H1 (cell line): ENCODE measurements around the gene TUBGCP5. TPM values are rescaled to one million over a fixed set of nuclear protein-coding genes. Genes with fewer than 3 reads are reported as not detected.

Experiments
- CTCF ChIA-PET: fragments of 300-600 bp; sonication (Branson Sonifier 250); formaldehyde crosslinking; loops from one replicate; lab custom pipeline; 2021; ENCODE audit not compliant: partially characterized antibody; lab: Charles Lee
- POLR2A ChIA-PET: fragments of 300-600 bp; sonication (Branson Sonifier 250); formaldehyde crosslinking; loops from one replicate; lab custom pipeline; 2021; ENCODE audit warnings: inconsistent platforms; ENCODE audit not compliant: partially characterized antibody; lab: Charles Lee
- DNase-seq, 2 experiments: peaks; one replicate each; pipeline versions ENCODE4 v3.0.0 to v3.0.0-alpha.2; 2010 to 2022; ENCODE audit warnings: low spot score in 2 of 2, low read depth in 1 of 2, mixed read lengths in 1 of 2
- FAIRE-seq: peaks from 2 replicates; lab custom pipeline; 2011; peaks lifted over from hg19 to GRCh38; lab: Jason Lieb, UNC
- H2AFZ ChIP-seq: 2 replicates; pipeline ENCODE4 v1.8.1; 2012; ENCODE audit warnings: low read length, inconsistent platforms
- H2AK5ac ChIP-seq: 2 replicates; pipeline ENCODE4 v1.6.1; 2013; ENCODE audit warnings: low read depth, low read length
- H2BK120ac ChIP-seq: replicated peaks from 2 replicates; pipeline ENCODE3; 2013; ENCODE audit warnings: low read depth, low read length, inconsistent platforms
- H2BK12ac ChIP-seq: 2 replicates; pipeline ENCODE4 v1.6.1; 2013; ENCODE audit warnings: low read depth, low read length
- H2BK15ac ChIP-seq: 2 replicates; pipeline ENCODE4 v1.6.1; 2013; ENCODE audit warnings: low read length
- H2BK20ac ChIP-seq: 2 replicates; pipeline ENCODE4 v1.6.1; 2013; ENCODE audit warnings: low read length
- H2BK5ac ChIP-seq: 2 replicates; pipeline ENCODE4 v1.6.1; 2013; ENCODE audit warnings: low read depth, low read length
- H3K14ac ChIP-seq: 2 replicates; pipeline ENCODE4 v1.6.1; 2013; ENCODE audit warnings: inconsistent platforms; ENCODE audit not compliant: insufficient read length
- H3K18ac ChIP-seq: 2 replicates; pipeline ENCODE4 v1.6.1; 2013; ENCODE audit warnings: low read length; ENCODE audit errors: extremely low read depth
- H3K23ac ChIP-seq: 2 replicates; pipeline ENCODE4 v1.6.1; 2013; ENCODE audit warnings: inconsistent platforms; ENCODE audit not compliant: insufficient read length
- H3K23me2 ChIP-seq: 2 replicates; pipeline ENCODE4 v1.6.1; 2013; ENCODE audit warnings: low read depth, low read length
- H3K27ac ChIP-seq: 2 replicates; pipeline ENCODE4 v1.6.1; 2011; ENCODE audit warnings: low read depth, low read length, inconsistent platforms
- H3K27me3 ChIP-seq, 4 experiments: replicated peaks in 1 of 4; 1 replicate in 1 of 4; 2 replicates in 3 of 4; pipeline versions ENCODE4 v1.6.1 to v1.8.1; 2011 to 2013; ENCODE audit warnings: low read length in 3 of 4, mild to moderate bottlenecking in 3 of 4, inconsistent platforms in 2 of 4, mixed read lengths in 2 of 4, moderate library complexity in 1 of 4; ENCODE audit not compliant: control insufficient read depth in 3 of 4, insufficient read depth in 3 of 4; ENCODE audit errors: extremely low read depth in 1 of 4
- H3K36me3 ChIP-seq, 4 experiments: 2 replicates each; pipeline versions ENCODE4 v1.6.1 to v1.8.1; 2011 to 2013; ENCODE audit warnings: mild to moderate bottlenecking in 4 of 4, low read length in 3 of 4, moderate library complexity in 2 of 4, control low read depth in 1 of 4, inconsistent platforms in 1 of 4; ENCODE audit not compliant: insufficient read depth in 4 of 4, control insufficient read depth in 2 of 4
- H3K4ac ChIP-seq: replicated peaks from 2 replicates; pipeline ENCODE3; 2013; ENCODE audit warnings: low read length, low read depth, mixed read lengths, inconsistent platforms; ENCODE audit not compliant: insufficient read length
- H3K4me1 ChIP-seq, 4 experiments: replicated peaks in 1 of 4; 1 replicate in 1 of 4; 2 replicates in 3 of 4; pipeline versions ENCODE4 v1.6.1 to v1.8.1; 2011 to 2013; ENCODE audit warnings: low read length in 3 of 4, inconsistent platforms in 2 of 4, mixed read lengths in 1 of 4; ENCODE audit not compliant: insufficient read depth in 4 of 4, control insufficient read depth in 3 of 4
- H3K4me2 ChIP-seq, 2 experiments: 2 replicates each; pipeline versions ENCODE4 v1.6.1 to v1.8.1; 2011 to 2013; ENCODE audit warnings: low read depth in 2 of 2, low read length in 2 of 2, control low read depth in 1 of 2, inconsistent platforms in 1 of 2, mild to moderate bottlenecking in 1 of 2; ENCODE audit not compliant: insufficient read depth in 1 of 2
- H3K4me3 ChIP-seq, 4 experiments: fragments of 200-600, 300-600 bp in 1 of 4; sonication (generic), shearing (Covaris generic), sonication (Bioruptor Twin) in 1 of 4; 2 replicates each; pipeline versions ENCODE4 v1.5.1 to v1.8.1; 2011 to 2016; ENCODE audit warnings: low read length in 4 of 4, low read depth in 3 of 4, control low read depth in 2 of 4, inconsistent platforms in 2 of 4, mild to moderate bottlenecking in 2 of 4, mixed read lengths in 1 of 4, moderate library complexity in 1 of 4; ENCODE audit not compliant: insufficient read depth in 2 of 4; ENCODE audit errors: extremely low read depth in 1 of 4
- H3K56ac ChIP-seq: replicated peaks from 2 replicates; pipeline ENCODE3; 2013; ENCODE audit warnings: low read depth, mild to moderate bottlenecking, mixed read lengths, low read length, inconsistent platforms; ENCODE audit not compliant: insufficient read length
- H3K79me1 ChIP-seq: 2 replicates; pipeline ENCODE4 v1.6.1; 2013; ENCODE audit warnings: low read depth, low read length, control low read depth
- H3K79me2 ChIP-seq, 2 experiments: 2 replicates each; pipeline versions ENCODE4 v1.6.1 to v1.8.1; 2012 to 2013; ENCODE audit warnings: low read length in 2 of 2, mild to moderate bottlenecking in 2 of 2, inconsistent platforms in 1 of 2; ENCODE audit not compliant: insufficient read depth in 2 of 2, control insufficient read depth in 1 of 2
- H3K9ac ChIP-seq, 4 experiments: replicated peaks in 1 of 4; 1 replicate in 1 of 4; 2 replicates in 3 of 4; pipeline versions ENCODE4 v1.6.1 to v1.8.1; 2011 to 2013; ENCODE audit warnings: low read depth in 3 of 4, low read length in 3 of 4, control low read depth in 2 of 4, mild to moderate bottlenecking in 2 of 4, moderate library complexity in 2 of 4, inconsistent platforms in 1 of 4; ENCODE audit errors: extremely low read depth in 1 of 4
- H3K9me3 ChIP-seq, 2 experiments: 2 replicates each; pipeline versions ENCODE4 v1.6.1 to v1.8.1; 2012 to 2013; ENCODE audit warnings: mild to moderate bottlenecking in 2 of 2, moderate library complexity in 2 of 2, control low read depth in 1 of 2, inconsistent platforms in 1 of 2, low read depth in 1 of 2, low read length in 1 of 2, mixed read lengths in 1 of 2; ENCODE audit not compliant: insufficient read depth in 2 of 2
- H4K20me1 ChIP-seq, 2 experiments: replicated peaks in 1 of 2; 2 replicates each; pipeline versions ENCODE3 to v1.8.1; 2011 to 2013; ENCODE audit warnings: inconsistent platforms in 2 of 2, low read length in 2 of 2, mild to moderate bottlenecking in 1 of 2; ENCODE audit not compliant: insufficient read depth in 2 of 2, control insufficient read depth in 1 of 2
- H4K5ac ChIP-seq: 2 replicates; pipeline ENCODE4 v1.6.1; 2013; ENCODE audit warnings: low read length, low read depth, mixed read lengths, inconsistent platforms; ENCODE audit not compliant: insufficient read length
- H4K8ac ChIP-seq: 2 replicates; pipeline ENCODE4 v1.8.0; 2013; ENCODE audit warnings: mild to moderate bottlenecking, moderate library complexity, low read length, inconsistent platforms; ENCODE audit not compliant: insufficient read depth; ENCODE audit errors: extremely low read depth
- H4K91ac ChIP-seq: replicated peaks from 2 replicates; pipeline ENCODE3; 2013; ENCODE audit warnings: low read length, mixed read lengths, inconsistent platforms; ENCODE audit not compliant: insufficient read length
- BACH1 ChIP-seq: IDR thresholded peaks from 2 replicates; pipeline ENCODE4 v1.6.1; 2012; ENCODE audit warnings: low read length, improper control_type of control experiment
- KDM4A ChIP-seq: IDR thresholded peaks from one replicate; pipeline ENCODE4 v1.7.1; 2012; ENCODE audit warnings: low read depth, mild to moderate bottlenecking, moderate library complexity, low read length, inconsistent platforms; ENCODE audit not compliant: severe bottlenecking
- POLR2A ChIP-seq, 2 experiments: IDR thresholded peaks; 1 replicate in 1 of 2; 2 replicates in 1 of 2; pipeline ENCODE4 v1.6.1; 2011; ENCODE audit warnings: low read depth in 2 of 2, low read length in 2 of 2, mild to moderate bottlenecking in 2 of 2; ENCODE audit errors: control extremely low read depth in 1 of 2
- RAD21 ChIP-seq, 2 experiments: IDR thresholded peaks in 1 of 2; conservative IDR thresholded peaks in 1 of 2; 2 replicates each; pipeline ENCODE4 v1.6.1; 2011; ENCODE audit warnings: low read depth in 2 of 2, low read length in 2 of 2, improper control_type of control experiment in 1 of 2, inconsistent platforms in 1 of 2, mild to moderate bottlenecking in 1 of 2, moderate library complexity in 1 of 2
- RBBP5 ChIP-seq: IDR thresholded peaks from 2 replicates; pipeline ENCODE4 v1.7.1; 2012; ENCODE audit warnings: low read depth, mild to moderate bottlenecking, inconsistent platforms, low read length, moderate library complexity, borderline replicate concordance
- SRF ChIP-seq: IDR thresholded peaks from 2 replicates; pipeline ENCODE4 v1.6.1; 2011; ENCODE audit warnings: mild to moderate bottlenecking, low read depth, low read length, moderate library complexity
- TEAD4 ChIP-seq: IDR thresholded peaks from 2 replicates; pipeline ENCODE4 v1.6.1; 2012; ENCODE audit warnings: low read depth, low read length, inconsistent platforms, mixed read lengths
- WGBS, 2 experiments: shearing (Covaris generic) in 1 of 2; methylation state at CpG; one replicate each; pipeline versions ENCODE4 v1.1.6 to v1.1.7; 2013 to 2015; ENCODE audit warnings: low lambda C conversion rate in 2 of 2, mixed read lengths in 2 of 2, inconsistent platforms in 1 of 2, low coverage in 1 of 2, missing lambda C conversion rate in 1 of 2; ENCODE audit not compliant: insufficient replicate concordance in 2 of 2, insufficient coverage in 1 of 2, insufficient read length in 1 of 2; ENCODE audit errors: extremely low coverage in 1 of 2, missing lambda C conversion rate in 1 of 2; 5-methylcytosine and 5-hydroxymethylcytosine counted together
- polyA plus RNA-seq, 7 experiments: library from polyadenylated mRNA; depleted of rRNA in 3 of 7; stranded (reverse) in 5 of 7; unstranded in 2 of 7; fragments of >200 nt in 5 of 7; fragments of 200-250 nt in 2 of 7; gene quantifications; 1 replicate in 5 of 7; 2 replicates in 1 of 7; 4 replicates in 1 of 7; pipeline versions ENCODE4 v1.2.1 to v1.2.3, GENCODE V29; 2011 to 2013; ENCODE audit warnings: missing spikeins in 2 of 7, mixed read lengths in 2 of 7
- total RNA-seq: library from RNA; stranded (reverse); fragmentation: NEBNext Ultra II Directional; extraction: Animal tissue kit (Norgen Biotek cat#: 25700); gene quantifications from 2 replicates; pipeline ENCODE4 v1.2.1, GENCODE V29; 2021

TUBGCP5 gene
- total and polyA plus RNA-seq, 2 of the 8 experiments (the other 6 are each of a cell fraction or from before 2014, with no cell fraction given) = 6.3 to 12.5 TPM

DNA sequence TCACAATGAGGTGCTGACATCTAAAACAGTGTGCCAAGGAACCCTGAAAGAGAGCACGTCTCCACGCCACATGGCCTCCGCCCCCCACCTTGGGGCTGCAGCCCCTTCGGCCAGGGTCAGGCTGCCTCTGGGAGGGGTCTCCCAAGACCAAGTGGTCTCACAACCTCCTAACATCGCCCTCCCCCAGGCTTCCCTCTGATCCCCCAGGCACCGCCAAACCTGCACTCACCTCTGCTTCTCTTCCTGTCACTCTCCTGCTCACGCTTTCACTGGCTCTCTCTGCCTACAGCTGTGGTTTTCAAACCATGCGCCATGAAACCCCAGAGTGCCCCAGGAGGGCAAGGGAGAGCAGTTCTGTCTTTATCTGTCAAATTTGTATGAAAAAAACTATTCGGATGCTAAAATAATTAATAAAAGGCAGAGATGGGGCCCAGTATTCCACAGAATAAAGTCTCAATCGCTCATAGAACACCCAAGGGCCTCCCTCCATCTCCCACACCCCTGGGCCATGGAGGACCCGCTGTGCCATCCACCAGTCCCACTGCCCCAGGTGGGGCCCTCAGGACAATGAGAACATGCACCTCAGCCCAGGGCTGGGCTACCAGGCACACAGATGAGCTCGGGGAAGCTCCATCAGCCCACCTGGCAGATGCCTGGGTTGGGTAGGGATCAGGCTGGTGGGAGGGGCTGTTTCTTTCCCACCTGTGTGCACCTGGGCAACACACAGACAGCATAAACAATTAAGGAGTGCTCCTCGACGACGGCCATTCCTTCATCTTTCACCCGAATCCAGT, 80.7 kb downstream of the TUBGCP5 start:
- FAIRE-seq (no peak), DNase-seq (no peak)
- no peak overlapping the region for H2AK5ac ChIP-seq
- H3K56ac ChIP-seq = no peak overlapping the region
- no peak overlapping the region for H3K18ac ChIP-seq
- POLR2A ChIA-PET = no interaction called here
- no peak overlapping the region for H3K4me2 ChIP-seq
- no peak overlapping the region for H3K4me3 ChIP-seq
- no peak overlapping the region for H3K27ac ChIP-seq
- no peak overlapping the region for H3K4ac ChIP-seq
- no peak overlapping the region for H2BK5ac ChIP-seq
- H4K91ac ChIP-seq = no peak overlapping the region
- no peaks in the 10 kb centered on the region for H3K36me3 ChIP-seq
- no peak overlapping the region for H3K9ac ChIP-seq
- H3K27me3 ChIP-seq = peaks cover 5 to 22% (median 12%) of the 10 kb centered on the region in 4 experiments
- WGBS, 2 experiments = 89% methylated on average over 16 of the region's 16 CpGs; no CpG with 5 or more reads in 1 of the 2 experiments
- no peak overlapping the region for H2BK12ac ChIP-seq
- TF ChIP-seq SRF = no peak
- no peak for TF ChIP-seq POLR2A (IDR thresholded peaks at IDR 0.05; ENCODE audit: control extremely low read depth in 1 of 2, low read depth in 2 of 2, low read length in 2 of 2)
- TF ChIP-seq KDM4A = no peak
- no peak for TF ChIP-seq RBBP5
- TF ChIP-seq TEAD4 = no peak
- no peak for TF ChIP-seq BACH1
- TF ChIP-seq RAD21 (IDR thresholded peaks at IDR 0.05 in 1 of 2, conservative IDR thresholded peaks at IDR 0.05 in 1 of 2; ENCODE audit: low read depth in 2 of 2, low read length in 2 of 2) = no peak
- CTCF ChIA-PET = interaction anchor here (0.6 to 1.8 kb wide), 2 partner anchors 13 to 19 kb away, joined by 3 read pairs; no protein-coding TSS in a partner anchor
- no peak overlapping the region for H3K23ac ChIP-seq
- H3K79me2 ChIP-seq = peaks cover 0 to 22% of the 10 kb centered on the region in 2 experiments; a peak in 2 of 4 replicates
- peaks cover 29% of the 10 kb centered on the region for H3K79me1 ChIP-seq
- peaks cover 0 to 2% (median 0%) of the 10 kb centered on the region in 4 experiments; a peak in 1 of 7 replicates for H3K4me1 ChIP-seq
- no peaks in the 10 kb centered on the region; a peak in 1 of 4 replicates for H3K9me3 ChIP-seq
- no peak overlapping the region for H3K14ac ChIP-seq
- H4K5ac ChIP-seq = no peak overlapping the region
- no peak overlapping the region for H2BK20ac ChIP-seq
- H2AFZ ChIP-seq = no peak overlapping the region
- no peaks in the 10 kb centered on the region; the same call in 1 of the 2 replicates for H3K23me2 ChIP-seq
- H2BK15ac ChIP-seq = no peak overlapping the region
- H2BK120ac ChIP-seq = no peak overlapping the region
- H4K20me1 ChIP-seq = peaks cover 34 to 35% of the 10 kb centered on the region in 2 experiments
- no peak overlapping the region for H4K8ac ChIP-seq
